SK-N-SH (cell line): ENCODE data around the gene CCND1. TPM values are rescaled to one million over a fixed set of nuclear protein-coding genes. Genes with fewer than 3 reads are reported as not detected.

Experiments used
- CTCF ChIA-PET: fragments of 300-600, 350-600 bp; formaldehyde crosslinking; extraction: SDS; loops from one replicate; lab custom pipeline; 2021; lab: Yijun Ruan, JAX
- POLR2A ChIA-PET: fragments of 350-600 bp; sonication (Branson Sonifier 250); formaldehyde crosslinking; extraction: SDS; loops from one replicate; lab custom pipeline; 2020; ENCODE audit warnings: antibody characterized with exemption, inconsistent platforms; lab: Yijun Ruan, JAX
- DNase-seq: peaks from one replicate; pipeline ENCODE4 v3.0.0; 2012
- H2AFZ ChIP-seq: fragments of 200-600 bp; sonication (generic); 2 replicates; pipeline ENCODE4 v1.8.1; 2016; ENCODE audit warnings: antibody characterized with exemption, mild to moderate bottlenecking, low read depth
- H3F3A ChIP-seq: fragments of 200-600 bp; sonication (generic); replicated peaks from 2 replicates; pipeline ENCODE3; 2016; ENCODE audit warnings: antibody characterized with exemption, mild to moderate bottlenecking; ENCODE audit not compliant: insufficient read depth
- H3K27ac ChIP-seq, 2 experiments: fragments of 200-500 bp in 1 of 2; fragments of 200-600 bp in 1 of 2; sonication (Bioruptor generic) in 1 of 2; sonication (generic), shearing (Covaris generic) in 1 of 2; 2 replicates each; pipeline versions ENCODE4 v1.5.1 to v1.6.1; 2014 to 2016; ENCODE audit warnings: low read depth in 2 of 2, inconsistent platforms in 1 of 2, low read length in 1 of 2, mild to moderate bottlenecking in 1 of 2, mixed read lengths in 1 of 2
- H3K27me3 ChIP-seq: fragments of 200-600 bp; sonication (generic), shearing (Covaris generic); 2 replicates; pipeline ENCODE4 v1.6.1; 2016; ENCODE audit warnings: mixed run types; ENCODE audit not compliant: insufficient read depth
- H3K36me3 ChIP-seq, 2 experiments: fragments of 200-500 bp in 1 of 2; fragments of 200-600 bp in 1 of 2; sonication (Bioruptor generic) in 1 of 2; sonication (generic) in 1 of 2; replicated peaks in 1 of 2; 2 replicates each; pipeline versions ENCODE3 to v1.5.1; 2014 to 2016; ENCODE audit warnings: low read length in 1 of 2, mild to moderate bottlenecking in 1 of 2; ENCODE audit not compliant: insufficient read depth in 2 of 2, control insufficient read depth in 1 of 2
- H3K4me1 ChIP-seq, 2 experiments: fragments of 200-500 bp in 1 of 2; fragments of 200-600 bp in 1 of 2; sonication (Bioruptor generic) in 1 of 2; sonication (generic), shearing (Covaris generic) in 1 of 2; 2 replicates each; pipeline versions ENCODE4 v1.5.1 to v1.6.1; 2014 to 2016; ENCODE audit warnings: low read depth in 1 of 2, low read length in 1 of 2, mixed run types in 1 of 2; ENCODE audit not compliant: insufficient read depth in 2 of 2, control insufficient read depth in 1 of 2
- H3K4me2 ChIP-seq: fragments of 200-600 bp; sonication (generic), shearing (Covaris generic); 2 replicates; pipeline ENCODE4 v1.6.1; 2017; ENCODE audit warnings: mixed run types
- H3K4me3 ChIP-seq, 2 experiments: fragments of 200-500 bp in 1 of 2; fragments of 200-600 bp in 1 of 2; sonication (Bioruptor generic) in 1 of 2; sonication (generic), shearing (Covaris generic) in 1 of 2; 2 replicates each; pipeline versions ENCODE4 v1.5.1 to v1.8.1; 2014 to 2016; ENCODE audit warnings: low read depth in 2 of 2, inconsistent platforms in 1 of 2, low read length in 1 of 2, mild to moderate bottlenecking in 1 of 2, mixed read lengths in 1 of 2, moderate library complexity in 1 of 2
- H3K79me2 ChIP-seq: fragments of 200-600 bp; sonication (generic); 2 replicates; pipeline ENCODE4 v1.8.1; 2017; ENCODE audit warnings: mild to moderate bottlenecking; ENCODE audit not compliant: insufficient read depth
- H3K9ac ChIP-seq: fragments of 200-600 bp; sonication (generic); 2 replicates; pipeline ENCODE4 v1.6.1; 2017; ENCODE audit warnings: mixed run types
- H3K9me2 ChIP-seq: fragments of 200-600 bp; sonication (generic); 2 replicates; pipeline ENCODE4 v1.6.1; 2017; ENCODE audit warnings: mixed run types
- H3K9me3 ChIP-seq: fragments of 200-600 bp; sonication (generic); 2 replicates; pipeline ENCODE4 v1.6.1; 2017; ENCODE audit warnings: mixed run types, mild to moderate bottlenecking, moderate library complexity
- H4K20me1 ChIP-seq: fragments of 200-600 bp; sonication (generic); 2 replicates; pipeline ENCODE4 v1.6.1; 2017; ENCODE audit warnings: mild to moderate bottlenecking, mixed run types; ENCODE audit not compliant: insufficient read depth
- CHD2 ChIP-seq: fragments of 150-350 bp; IDR thresholded peaks from 2 replicates; pipeline ENCODE4 v1.6.1; 2018; ENCODE audit warnings: low read length; ENCODE audit not compliant: partially characterized antibody
- EP300 ChIP-seq, 2 experiments: IDR thresholded peaks; 2 replicates each; pipeline versions ENCODE4 v1.4.0 to v1.6.1; 2012; ENCODE audit warnings: borderline replicate concordance in 1 of 2, low read depth in 1 of 2, low read length in 1 of 2
- FOSL2 ChIP-seq: IDR thresholded peaks from 2 replicates; pipeline ENCODE4 v1.4.0; 2012; ENCODE audit warnings: low read depth, mild to moderate bottlenecking, moderate library complexity, borderline replicate concordance
- FOXM1 ChIP-seq: IDR thresholded peaks from 2 replicates; pipeline ENCODE4 v1.4.0; 2012; ENCODE audit warnings: low read depth, mild to moderate bottlenecking
- GATA2 ChIP-seq: sonication (generic); formaldehyde crosslinking; IDR thresholded peaks from 2 replicates; pipeline ENCODE4 v1.5.0; 2020; ENCODE audit warnings: mild to moderate bottlenecking, missing genetic modification reagents
- MAX ChIP-seq: IDR thresholded peaks from 2 replicates; pipeline ENCODE4 v1.4.0; 2012; ENCODE audit warnings: low read depth
- PBX3 ChIP-seq: IDR thresholded peaks from 2 replicates; pipeline ENCODE4; 2012
- RAD21 ChIP-seq: IDR thresholded peaks from 2 replicates; pipeline ENCODE4 v1.6.1; 2012; ENCODE audit warnings: mild to moderate bottlenecking, low read length
- REST ChIP-seq: IDR thresholded peaks from 2 replicates; pipeline ENCODE4 v1.6.1; 2012; ENCODE audit warnings: mild to moderate bottlenecking, low read depth, low read length, moderate library complexity
- RFX5 ChIP-seq: IDR thresholded peaks from 2 replicates; pipeline ENCODE4 v1.6.1; 2012; ENCODE audit warnings: mild to moderate bottlenecking, improper control_type of control experiment, low read length
- RXRA ChIP-seq: IDR thresholded peaks from 2 replicates; pipeline ENCODE4 v1.4.0; 2012; ENCODE audit warnings: low read depth, mild to moderate bottlenecking, borderline replicate concordance
- TAF1 ChIP-seq: IDR thresholded peaks from 2 replicates; pipeline ENCODE4 v1.6.1; 2012; ENCODE audit warnings: low read depth, mild to moderate bottlenecking, low read length, moderate library complexity, borderline replicate concordance
- TCF12 ChIP-seq: IDR thresholded peaks from 2 replicates; pipeline ENCODE4 v1.4.0; 2012
- TEAD4 ChIP-seq: IDR thresholded peaks from 2 replicates; pipeline ENCODE4 v1.4.0; 2012; ENCODE audit warnings: mild to moderate bottlenecking, borderline replicate concordance; ENCODE audit not compliant: insufficient read depth
- USF1 ChIP-seq: IDR thresholded peaks from 2 replicates; pipeline ENCODE4 v1.4.0; 2012; ENCODE audit warnings: low read depth, borderline replicate concordance
- USF2 ChIP-seq: fragments of 150-350 bp; IDR thresholded peaks from 2 replicates; pipeline ENCODE4 v1.6.1; 2017; ENCODE audit warnings: antibody characterized with exemption, low read length, low read depth, borderline replicate concordance
- YY1 ChIP-seq: IDR thresholded peaks from 2 replicates; pipeline ENCODE4 v1.4.0; 2012; ENCODE audit warnings: low read depth, mild to moderate bottlenecking
- WGBS: methylation state at CpG from one replicate; pipeline ENCODE4 v1.1.6; 2017; ENCODE audit warnings: low lambda C conversion rate; 5-methylcytosine and 5-hydroxymethylcytosine counted together
- polyA plus RNA-seq, 3 experiments: library from polyadenylated mRNA; depleted of rRNA; stranded (reverse); fragments of >200 nt; gene quantifications; 2 replicates each; pipeline ENCODE4 v1.2.3, GENCODE V29; 2012

The CCND1 gene
- polyA plus RNA-seq, 1 of the 3 experiments (the other 2 are of a cell fraction) = 242 TPM

GRCh38 chr11:69694781-69695180, 53.8 kb downstream of the CCND1 start:
- no peak overlapping the region for H3K27ac ChIP-seq
- H3K9ac ChIP-seq = no peak overlapping the region
- H3K4me3 ChIP-seq = no peak overlapping the region
- WGBS = 86% methylated on average over 10 of the region's 10 CpGs
- no peak for DNase-seq
- TF ChIP-seq TCF12 (no peak), USF1 (no peak), YY1 (no peak), GATA2 (CRISPR knock-in tag) (no peak), EP300 (IDR thresholded peaks at IDR 0.05; ENCODE audit: borderline replicate concordance in 1 of 2, low read depth in 1 of 2, low read length in 1 of 2) (no peak), MAX (no peak), CHD2 (no peak), PBX3 (no peak), FOXM1 (no peak), RXRA (no peak), RFX5 (no peak), REST (no peak), RAD21 (no peak), TAF1 (no peak), USF2 (no peak), FOSL2 (no peak), TEAD4 (no peak)
- H3K9me3 ChIP-seq = no peaks in the 10 kb centered on the region
- no peaks in the 10 kb centered on the region for H3F3A ChIP-seq
- H3K36me3 ChIP-seq = no peaks in the 10 kb centered on the region
- H2AFZ ChIP-seq = no peak overlapping the region
- ChIA-PET CTCF (interaction anchor here (0.9 to 2.3 kb wide), 4 partner anchors 9 to 497 kb away, joined by 3 to 12 read pairs (median 5); no protein-coding TSS in a partner anchor), POLR2A (no interaction called here)
- H4K20me1 ChIP-seq = no peaks in the 10 kb centered on the region
- H3K4me2 ChIP-seq = no peak overlapping the region
- H3K79me2 ChIP-seq = no peaks in the 10 kb centered on the region
- H3K27me3 ChIP-seq = peaks cover 6% of the 10 kb centered on the region; the same call in 1 of the 2 replicates
- no peaks in the 10 kb centered on the region for H3K9me2 ChIP-seq
- peaks cover 0 to 10% of the 10 kb centered on the region in 2 experiments; a peak in 1 of 4 replicates for H3K4me1 ChIP-seq
